DND-41 (cell line): ENCODE results near the gene FUT7.
"Not testable (repeated sequence)": the region's sequence is repeated elsewhere in the genome, so short reads cannot be mapped to it uniquely, and the experiment has no call there.

Experiments used
- ATAC-seq: fragments of 200-7000 bp; cut with Tn5 transposase; 3 replicates; pipeline ENCODE4 v1.9.1; 2021; ENCODE audit warnings: low read depth; ENCODE audit not compliant: insufficient read depth
- DNase-seq: peaks from one replicate; pipeline ENCODE4 v3.0.0-alpha.2; 2020
- H2AFZ ChIP-seq: 2 replicates; pipeline ENCODE4 v1.6.0; 2012; ENCODE audit warnings: low read depth, low read length
- H3K27ac ChIP-seq: 2 replicates; pipeline ENCODE4 v1.5.1; 2012; ENCODE audit warnings: low read length, inconsistent platforms
- H3K27me3 ChIP-seq: fragments of 200-600 bp; sonication (generic); 2 replicates; pipeline ENCODE4 v1.6.0; 2012; ENCODE audit warnings: low read length, mild to moderate bottlenecking, inconsistent platforms; ENCODE audit not compliant: insufficient read depth, poor library complexity
- H3K36me3 ChIP-seq: 2 replicates; pipeline ENCODE4 v1.5.1; 2012; ENCODE audit warnings: low read length, inconsistent platforms; ENCODE audit not compliant: insufficient read depth
- H3K4me1 ChIP-seq: 2 replicates; pipeline ENCODE4 v1.5.1; 2012; ENCODE audit warnings: mild to moderate bottlenecking, low read length; ENCODE audit not compliant: insufficient read depth
- H3K4me2 ChIP-seq: 2 replicates; pipeline ENCODE4 v1.6.0; 2012; ENCODE audit warnings: mild to moderate bottlenecking, moderate library complexity, low read length, inconsistent platforms; ENCODE audit not compliant: insufficient read depth
- H3K4me3 ChIP-seq, 2 experiments: fragments of 200-600 bp in 1 of 2; shearing (Covaris generic) in 1 of 2; 2 replicates each; pipeline ENCODE4 v1.5.1; 2012 to 2016; ENCODE audit warnings: inconsistent platforms in 2 of 2, low read length in 2 of 2, mild to moderate bottlenecking in 2 of 2, low read depth in 1 of 2, moderate library complexity in 1 of 2
- H3K79me2 ChIP-seq: 2 replicates; pipeline ENCODE4 v1.6.0; 2012; ENCODE audit warnings: low read length, inconsistent platforms; ENCODE audit not compliant: insufficient read depth
- H3K9ac ChIP-seq: 2 replicates; pipeline ENCODE4 v1.6.0; 2012; ENCODE audit warnings: low read depth, mild to moderate bottlenecking, inconsistent platforms, low read length, moderate library complexity
- H3K9me3 ChIP-seq: 2 replicates; pipeline ENCODE4 v1.5.1; 2012; ENCODE audit warnings: low read length, moderate library complexity, mild to moderate bottlenecking, inconsistent platforms; ENCODE audit not compliant: insufficient read depth, severe bottlenecking
- H4K20me1 ChIP-seq: 2 replicates; pipeline ENCODE4 v1.6.0; 2012; ENCODE audit warnings: low read length; ENCODE audit not compliant: insufficient read depth
- CTCF ChIP-seq: IDR thresholded peaks from 2 replicates; pipeline ENCODE4 v1.5.1; 2012; ENCODE audit warnings: borderline replicate concordance, low read length, moderate library complexity, mild to moderate bottlenecking; ENCODE audit not compliant: poor library complexity, severe bottlenecking; ENCODE audit errors: extremely low read depth
- EZH2 ChIP-seq: IDR thresholded peaks from 3 replicates; pipeline ENCODE4 v1.6.1; 2012; ENCODE audit warnings: borderline replicate concordance, low read depth, mild to moderate bottlenecking, moderate library complexity, low read length, inconsistent platforms; ENCODE audit not compliant: severe bottlenecking

Gene FUT7

GRCh38 chr9:137064880-137065164 lies 32.9 kb upstream of the FUT7 start:
- Histone ChIP-seq H3K4me3 (no peak overlapping the region), H3K36me3 (peaks cover 29% of the 10 kb centered on the region), H3K4me1 (peaks cover 23% of the 10 kb centered on the region), H2AFZ (no peak overlapping the region), H3K9me3 (no peaks in the 10 kb centered on the region), H3K4me2 (no peak overlapping the region), H4K20me1 (peaks cover 52% of the 10 kb centered on the region), H3K27me3 (no peaks in the 10 kb centered on the region), H3K9ac (no peak overlapping the region), H3K79me2 (peaks cover 13% of the 10 kb centered on the region), H3K27ac (no peak overlapping the region)
- no peak for ATAC-seq
- no peak for DNase-seq
- no peak for TF ChIP-seq CTCF
- TF ChIP-seq EZH2, result no peak

GRCh38 chr9:137064027-137064879 lies 32.4 kb upstream of the FUT7 start:
- Histone ChIP-seq H3K27me3 (no peaks in the 10 kb centered on the region), H2AFZ (no peak overlapping the region), H3K79me2 (peaks cover 8% of the 10 kb centered on the region), H3K9me3 (no peaks in the 10 kb centered on the region), H3K4me3 (no peak overlapping the region), H3K4me1 (peaks cover 18% of the 10 kb centered on the region), H3K9ac (no peak overlapping the region), H4K20me1 (peaks cover 47% of the 10 kb centered on the region), H3K27ac (no peak overlapping the region), H3K4me2 (no peak overlapping the region), H3K36me3 (peaks cover 29% of the 10 kb centered on the region)
- DNase-seq (peak; percentile 52), ATAC-seq (peak; percentile 48; the same call in 2 of the 3 replicates)
- TF ChIP-seq EZH2 (no peak), CTCF (peak; percentile 87)

GRCh38 chr9:137063311-137064026 lies 31.6 kb upstream of the FUT7 start:
- Histone ChIP-seq H3K36me3 (peaks cover 29% of the 10 kb centered on the region), H3K27ac (no peak overlapping the region), H3K4me3 (no peak overlapping the region), H3K79me2 (peaks cover under 1% of the 10 kb centered on the region; the same call in 1 of the 2 replicates), H2AFZ (no peak overlapping the region), H3K4me2 (no peak overlapping the region), H3K27me3 (no peaks in the 10 kb centered on the region), H3K9ac (no peak overlapping the region), H4K20me1 (peaks cover 39% of the 10 kb centered on the region), H3K9me3 (no peaks in the 10 kb centered on the region), H3K4me1 (peaks cover 10% of the 10 kb centered on the region)
- no peak for DNase-seq
- no peak for ATAC-seq
- TF ChIP-seq EZH2, result no peak
- no peak for TF ChIP-seq CTCF

- H3K9me3 ChIP-seq, H3K4me3 ChIP-seq, H3K79me2 ChIP-seq, ATAC-seq, H2AFZ ChIP-seq, H3K4me1 ChIP-seq, H3K9ac ChIP-seq, H3K27ac ChIP-seq, H3K4me2 ChIP-seq, H3K27me3 ChIP-seq, DNase-seq: not testable (repeated sequence)
- Histone ChIP-seq H3K36me3 (peaks cover 29% of the 10 kb centered on the region), H4K20me1 (peaks cover 32% of the 10 kb centered on the region)
Measured at GRCh38 chr9:137062798-137063197, 30.9 kb upstream of the FUT7 start.
